ENCODE data around the gene TMEM11. TPM values are rescaled to one million over a fixed set of nuclear protein-coding genes. Genes with fewer than 3 reads are reported as not detected.

Gene TMEM11
- total RNA-seq, 1 donor from 2014 or later, result 39.7 TPM

- no peak for DNase-seq
- Histone ChIP-seq H3K36me3 (peaks cover under 1% of the 10 kb centered on the region), H3K4me1 (peaks cover 81% of the 10 kb centered on the region), H3K4me3 (peak overlapping the region; percentile 57), H3K9me3 (replicated peaks) (no peaks in the 10 kb centered on the region), H3K27ac (replicated peaks) (peak overlapping the region; percentile 91), H3K27me3 (ENCODE audit: low read depth) (no peaks in the 10 kb centered on the region)
- intact Hi-C loops (cut with micrococcal nuclease), result no loop called here
- TF ChIP-seq CTCF (IDR thresholded peaks at IDR 0.05; ENCODE audit: borderline replicate concordance), result no peak
Measured at GRCh38 chr17:21166595-21167210, 47.3 kb downstream of the TMEM11 start.

- intact Hi-C loops (cut with micrococcal nuclease), result no loop called here
- Histone ChIP-seq H3K9me3 (replicated peaks) (no peaks in the 10 kb centered on the region), H3K27ac (replicated peaks) (peak overlapping the region; percentile 91), H3K36me3 (no peaks in the 10 kb centered on the region), H3K4me1 (peaks cover 81% of the 10 kb centered on the region), H3K4me3 (peak overlapping the region; percentile 57), H3K27me3 (ENCODE audit: low read depth) (no peaks in the 10 kb centered on the region)
- TF ChIP-seq CTCF (IDR thresholded peaks at IDR 0.05; ENCODE audit: borderline replicate concordance), result no peak
- peak; percentile 80 for DNase-seq
Measured at GRCh38 chr17:21165922-21166594, 47.9 kb downstream of the TMEM11 start.

- no peak for TF ChIP-seq CTCF (IDR thresholded peaks at IDR 0.05; ENCODE audit: borderline replicate concordance)
- intact Hi-C loops (cut with micrococcal nuclease), result no loop called here
- Histone ChIP-seq H3K27ac (replicated peaks) (no peak overlapping the region), H3K27me3 (ENCODE audit: low read depth) (no peaks in the 10 kb centered on the region), H3K4me1 (peaks cover 72% of the 10 kb centered on the region), H3K36me3 (no peaks in the 10 kb centered on the region), H3K4me3 (no peak overlapping the region), H3K9me3 (replicated peaks) (no peaks in the 10 kb centered on the region)
- DNase-seq, result no peak
Measured at GRCh38 chr17:21164620-21165019, 49.3 kb downstream of the TMEM11 start.

GRCh38 chr17:21164216-21164615, 49.7 kb downstream of the TMEM11 start:
- no peak for TF ChIP-seq CTCF (IDR thresholded peaks at IDR 0.05; ENCODE audit: borderline replicate concordance)
- Histone ChIP-seq H3K27ac (replicated peaks) (no peak overlapping the region), H3K4me1 (peaks cover 68% of the 10 kb centered on the region), H3K9me3 (replicated peaks) (no peaks in the 10 kb centered on the region), H3K27me3 (ENCODE audit: low read depth) (no peaks in the 10 kb centered on the region), H3K4me3 (no peak overlapping the region), H3K36me3 (no peaks in the 10 kb centered on the region)
- no peak for DNase-seq
- intact Hi-C loops (cut with micrococcal nuclease), result no loop called here

- H3K27ac ChIP-seq (replicated peaks), result no peak overlapping the region
- peaks cover 57% of the 10 kb centered on the region for H3K4me1 ChIP-seq
- no peak overlapping the region for H3K4me3 ChIP-seq
- no peak for TF ChIP-seq CTCF (IDR thresholded peaks at IDR 0.05; ENCODE audit: borderline replicate concordance)
- DNase-seq, result no peak
- H3K9me3 ChIP-seq (replicated peaks), result no peaks in the 10 kb centered on the region
- intact Hi-C loops (cut with micrococcal nuclease), result no loop called here
- no peaks in the 10 kb centered on the region for H3K27me3 ChIP-seq (ENCODE audit: low read depth)
- no peaks in the 10 kb centered on the region for H3K36me3 ChIP-seq
Measured at GRCh38 chr17:21163101-21163500, 50.9 kb downstream of the TMEM11 start.

All from left ventricle myocardium inferior (tissue), 1 donor.